GM12878 (cell line): Measurements from ENCODE around the gene GADD45A. TPM values are rescaled to one million over a fixed set of nuclear protein-coding genes. Genes with fewer than 3 reads are reported as not detected.

Experiments
- ATAC-seq: fragments of 200-7000 bp; cut with Tn5 transposase; 3 replicates; pipeline ENCODE4 v1.9.1; 2020; ENCODE audit warnings: mild to moderate bottlenecking, moderate library complexity
- BruUV-seq: library from RNA; stranded (reverse); fragments of 400-500 nt; replicated peaks from 2 replicates; lab custom pipeline; 2021; lab: Mats Ljungman, UMichigan
- CTCF ChIA-PET: fragments of 300-600 bp; sonication (Branson Sonifier 250); formaldehyde crosslinking; extraction: SDS; loops from one replicate; lab custom pipeline; 2021; ENCODE audit warnings: inconsistent platforms; lab: Yijun Ruan, JAX
- POLR2A ChIA-PET: fragments of 350-600 bp; formaldehyde crosslinking; extraction: SDS; loops from one replicate; lab custom pipeline; 2021; ENCODE audit warnings: inconsistent platforms; lab: Charles Lee
- RAD21 ChIA-PET: fragments of 300-600 bp; sonication (Branson Sonifier 250); formaldehyde crosslinking; loops from one replicate; lab custom pipeline; 2023; ENCODE audit warnings: antibody characterized with exemption; ENCODE audit not compliant: unreplicated experiment; lab: Charles Lee
- SMC1A ChIA-PET: fragments of 300-600 bp; sonication (Branson Sonifier 250); formaldehyde crosslinking; loops from one replicate; lab custom pipeline; 2023; ENCODE audit not compliant: unreplicated experiment, uncharacterized antibody; lab: Charles Lee
- DNase-seq: peaks from one replicate; pipeline ENCODE4 v3.0.0-alpha.2; 2011; ENCODE audit warnings: low read depth, low spot score
- FAIRE-seq: peaks from 3 replicates; lab custom pipeline; 2011; peaks lifted over from hg19 to GRCh38; lab: Jason Lieb, UNC
- H2AFZ ChIP-seq: 2 replicates; pipeline ENCODE4 v1.6.0; 2011; ENCODE audit warnings: low read depth, low read length, control low read depth; ENCODE audit not compliant: control insufficient read depth
- H3K27ac ChIP-seq: 2 replicates; pipeline ENCODE4 v1.5.1; 2011; ENCODE audit warnings: control low read depth; ENCODE audit not compliant: control insufficient read depth, insufficient read depth
- H3K27me3 ChIP-seq, 2 experiments: replicated peaks in 1 of 2; 2 replicates each; pipeline versions ENCODE4 v1.6.0 to v1.6.1; 2011; ENCODE audit warnings: low read length in 1 of 2; ENCODE audit not compliant: control insufficient read depth in 2 of 2, insufficient read depth in 2 of 2
- H3K36me3 ChIP-seq, 2 experiments: 2 replicates each; pipeline ENCODE4 v1.5.1; 2011; ENCODE audit warnings: low read length in 1 of 2; ENCODE audit not compliant: control insufficient read depth in 2 of 2, insufficient read depth in 2 of 2
- H3K4me1 ChIP-seq: 2 replicates; pipeline ENCODE4 v1.6.1; 2011; ENCODE audit warnings: mild to moderate bottlenecking, low read length, moderate library complexity, mixed read lengths; ENCODE audit not compliant: control insufficient read depth, insufficient read depth
- H3K4me2 ChIP-seq: 2 replicates; pipeline ENCODE4 v1.6.0; 2011; ENCODE audit warnings: control low read depth; ENCODE audit not compliant: control insufficient read depth, insufficient read depth
- H3K4me3 ChIP-seq: fragments of 200-600 bp; sonication (generic); 2 replicates; pipeline ENCODE4 v1.5.1; 2016
- H3K79me2 ChIP-seq: 2 replicates; pipeline ENCODE4 v1.6.0; 2011; ENCODE audit warnings: low read length; ENCODE audit not compliant: control insufficient read depth, insufficient read depth
- H3K9ac ChIP-seq: 2 replicates; pipeline ENCODE4 v1.8.0; 2011; ENCODE audit warnings: low read length, control low read depth, mixed read lengths; ENCODE audit not compliant: control insufficient read depth, insufficient read depth
- H3K9me3 ChIP-seq: replicated peaks from 3 replicates; pipeline ENCODE4 v1.5.1; 2011; ENCODE audit warnings: mild to moderate bottlenecking, low read length; ENCODE audit not compliant: control insufficient read depth, insufficient read depth
- H4K20me1 ChIP-seq: 2 replicates; pipeline ENCODE4 v1.6.0; 2011; ENCODE audit not compliant: control insufficient read depth, insufficient read depth
- EGR1 ChIP-seq, 2 experiments: IDR thresholded peaks; 1 replicate in 1 of 2; 2 replicates in 1 of 2; pipeline ENCODE4 v1.6.1; 2011 to 2012; ENCODE audit warnings: low read depth in 2 of 2, low read length in 2 of 2, borderline replicate concordance in 1 of 2, mild to moderate bottlenecking in 1 of 2, moderate library complexity in 1 of 2
- ELK1 ChIP-seq: IDR thresholded peaks from 2 replicates; pipeline ENCODE4 v1.6.1; 2012; ENCODE audit warnings: low read depth, low read length, improper control_type of control experiment
- HDAC6 ChIP-seq: fragments of 200-600 bp; sonication (generic); IDR thresholded peaks from one replicate; pipeline ENCODE4 v1.8.0; 2017; ENCODE audit warnings: antibody characterized with exemption; ENCODE audit not compliant: unreplicated experiment
- KAT2A ChIP-seq: conservative IDR thresholded peaks from 2 replicates; pipeline ENCODE4 v1.6.1; 2011; ENCODE audit warnings: low read depth, low read length; ENCODE audit not compliant: control insufficient read depth
- PAX5 ChIP-seq: IDR thresholded peaks from 2 replicates; pipeline ENCODE4 v1.6.1; 2011; ENCODE audit warnings: low read depth, low read length, borderline replicate concordance
- PAX8 ChIP-seq: fragments of 450-650 bp; IDR thresholded peaks from 2 replicates; pipeline ENCODE4 v1.6.1; 2017; ENCODE audit warnings: mild to moderate bottlenecking, moderate library complexity
- SREBF1 ChIP-seq: IDR thresholded peaks from 2 replicates; pipeline ENCODE4 v1.6.1; 2012; ENCODE audit warnings: mild to moderate bottlenecking, low read length
- TCF3 ChIP-seq: IDR thresholded peaks from 2 replicates; pipeline ENCODE4 v1.6.1; 2012; ENCODE audit warnings: low read depth, mild to moderate bottlenecking, low read length, borderline replicate concordance; ENCODE audit not compliant: insufficient read depth
- ZBTB4 ChIP-seq: fragments of 450-650 bp; formaldehyde crosslinking; IDR thresholded peaks from 2 replicates; pipeline ENCODE4 v1.4.0; 2022; ENCODE audit warnings: mild to moderate bottlenecking, moderate library complexity
- WGBS: methylation state at CpG from one replicate; pipeline ENCODE4 v1.1.6; 2016; ENCODE audit warnings: low lambda C conversion rate; ENCODE audit not compliant: insufficient replicate concordance, insufficient coverage; ENCODE audit errors: missing lambda C conversion rate; 5-methylcytosine and 5-hydroxymethylcytosine counted together
- in situ Hi-C: fragments of 300-500 bp; cut with MboI; formaldehyde crosslinking; loops from 9 replicates; pipeline ENCODE4 v1.14.3; 2018; ENCODE audit warnings: mixed read lengths
- intact Hi-C: fragments of 100-400 bp; cut with micrococcal nuclease; formaldehyde crosslinking; loops from one replicate; pipeline ENCODE4 v1.14.2; 2022; ENCODE audit not compliant: unreplicated experiment
- polyA plus RNA-seq, 11 experiments: library from polyadenylated mRNA; depleted of rRNA in 4 of 11; unstranded in 6 of 11; stranded (reverse) in 5 of 11; fragments of >200 nt; fragmentation: Nextera tagmentation in 4 of 11; fragmentation: Illumina TruSeq in 1 of 11; extraction: Ambion mirVana in 4 of 11; extraction: Trizol in 1 of 11; gene quantifications; 1 replicate in 1 of 11; 2 replicates in 10 of 11; pipeline versions ENCODE4 v1.2.1 to v1.2.3, GENCODE V29; 2011 to 2016; ENCODE audit warnings: inconsistent platforms in 2 of 11, missing spikeins in 2 of 11, low read depth in 1 of 11
- total RNA-seq, 4 experiments: library from RNA; depleted of rRNA in 3 of 4; stranded (reverse); fragments of >200 nt in 3 of 4; fragmentation: Illumina TruSeq in 1 of 4; extraction: Trizol in 1 of 4; gene quantifications; 2 replicates each; pipeline versions ENCODE4 v1.2.1 to v1.2.3, GENCODE V29; 2013 to 2021
- TF ChIP-seq, protein P1 (sequence below): fragments of 150-350 bp; IDR thresholded peaks from 2 replicates; pipeline ENCODE4 v1.6.1; 2014; ENCODE audit warnings: mild to moderate bottlenecking, low read depth, low read length
- TF ChIP-seq, protein P2 (sequence below): fragments of 450-650 bp; IDR thresholded peaks from 2 replicates; pipeline ENCODE4 v1.6.1; 2014; ENCODE audit warnings: mild to moderate bottlenecking

The GADD45A gene
- total and polyA plus RNA-seq, 10 of the 15 experiments (the other 5 are each of a cell fraction or from before 2014, with no cell fraction given), result 4.7 to 48.9 (median 18.5) TPM

GRCh38 chr1:67683766-67684525 lies 1.1 kb upstream of the GADD45A start (continued):
- TF ChIP-seq EGR1 (IDR thresholded peaks at IDR 0.05; ENCODE audit: borderline replicate concordance in 1 of 2, low read depth in 2 of 2, low read length in 2 of 2), result peak in 1 of 2 experiments; percentile 49; a peak in 1 of 3 replicates

- SMC1A ChIA-PET, result interaction anchor here (0.7 to 11.4 kb wide), 31 partner anchors 8 to 354 kb away, joined by 3 to 197 read pairs (median 4); no protein-coding TSS in a partner anchor
- Histone ChIP-seq H4K20me1 (no peaks in the 10 kb centered on the region), H3K27ac (no peak overlapping the region), H3K27me3 (peaks cover 0 to 2% of the 10 kb centered on the region in 2 experiments; a peak in 2 of 4 replicates), H3K4me1 (peaks cover 8% of the 10 kb centered on the region), H3K79me2 (peaks cover 25% of the 10 kb centered on the region), H3K9me3 (no peaks in the 10 kb centered on the region; the same call in 2 of the 3 replicates), H3K4me2 (peak overlapping the region; percentile 81), H3K36me3 (0 out of 4 replicates have a peak, but pooled peaks cover 0 to 3% of the 10 kb centered on the region in 2 experiments), H3K4me3 (0 out of 2 replicates have a peak overlapping the region, but pooled peaks have one; percentile 25), H3K9ac (no peak overlapping the region; the same call in 1 of the 2 replicates), H2AFZ (peak overlapping the region; percentile 75)
- CTCF ChIA-PET, result interaction anchor here (0.7 to 8.6 kb wide), 18 partner anchors 9 to 166 kb away, joined by 3 to 107 read pairs (median 4); no protein-coding TSS in a partner anchor
- in situ Hi-C loops, result loop anchor here (5.0 kb wide), 1 partner anchor 73 kb away; no protein-coding TSS in a partner anchor
- POLR2A ChIA-PET, result interaction anchor here (0.5 to 4.2 kb wide), 33 partner anchors 9 to 1100 kb away, joined by 3 to 33 read pairs (median 5); partner anchors contain the start of gene SERBP1
- no peak for DNase-seq
- BruUV-seq, result no TSS peak
- RAD21 ChIA-PET, result interaction anchor here (0.6 to 11.0 kb wide), 30 partner anchors 10 to 172 kb away, joined by 3 to 225 read pairs (median 4); no protein-coding TSS in a partner anchor
- FAIRE-seq, result no peak
- 2% methylated on average over 11 of the region's 20 CpGs for WGBS
- intact Hi-C loops, result loop anchor here (2.0 to 10.0 kb wide), 5 partner anchors 48 to 350 kb away; partner anchors contain the start of gene SERBP1
- no peak for ATAC-seq
- TF ChIP-seq ELK1 (no peak), SREBF1 (no peak), TCF3 (no peak), PAX8 (no peak), ZBTB4 (CRISPR knock-in tag) (no peak), PAX5 (no peak), KAT2A (no peak), HDAC6 (peak; percentile 8)
- TF ChIP-seq, protein P1, sequence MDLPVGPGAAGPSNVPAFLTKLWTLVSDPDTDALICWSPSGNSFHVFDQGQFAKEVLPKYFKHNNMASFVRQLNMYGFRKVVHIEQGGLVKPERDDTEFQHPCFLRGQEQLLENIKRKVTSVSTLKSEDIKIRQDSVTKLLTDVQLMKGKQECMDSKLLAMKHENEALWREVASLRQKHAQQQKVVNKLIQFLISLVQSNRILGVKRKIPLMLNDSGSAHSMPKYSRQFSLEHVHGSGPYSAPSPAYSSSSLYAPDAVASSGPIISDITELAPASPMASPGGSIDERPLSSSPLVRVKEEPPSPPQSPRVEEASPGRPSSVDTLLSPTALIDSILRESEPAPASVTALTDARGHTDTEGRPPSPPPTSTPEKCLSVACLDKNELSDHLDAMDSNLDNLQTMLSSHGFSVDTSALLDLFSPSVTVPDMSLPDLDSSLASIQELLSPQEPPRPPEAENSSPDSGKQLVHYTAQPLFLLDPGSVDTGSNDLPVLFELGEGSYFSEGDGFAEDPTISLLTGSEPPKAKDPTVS, result no peak
- TF ChIP-seq, protein P2, sequence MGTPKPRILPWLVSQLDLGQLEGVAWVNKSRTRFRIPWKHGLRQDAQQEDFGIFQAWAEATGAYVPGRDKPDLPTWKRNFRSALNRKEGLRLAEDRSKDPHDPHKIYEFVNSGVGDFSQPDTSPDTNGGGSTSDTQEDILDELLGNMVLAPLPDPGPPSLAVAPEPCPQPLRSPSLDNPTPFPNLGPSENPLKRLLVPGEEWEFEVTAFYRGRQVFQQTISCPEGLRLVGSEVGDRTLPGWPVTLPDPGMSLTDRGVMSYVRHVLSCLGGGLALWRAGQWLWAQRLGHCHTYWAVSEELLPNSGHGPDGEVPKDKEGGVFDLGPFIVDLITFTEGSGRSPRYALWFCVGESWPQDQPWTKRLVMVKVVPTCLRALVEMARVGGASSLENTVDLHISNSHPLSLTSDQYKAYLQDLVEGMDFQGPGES, result no peak
Measured at GRCh38 chr1:67684526-67685066, 405 bp upstream of the GADD45A start.
